GM12891 (cell line): ENCODE data around the gene CPM.
A peak's percentile ranks its signal among the peaks of the same experiment; 100 is the strongest.

Experiments used
- POLR2A ChIP-seq: IDR thresholded peaks from 2 replicates; pipeline ENCODE4 v1.6.1; 2011; ENCODE audit warnings: low read depth, low read length, control low read depth
- TAF1 ChIP-seq: IDR thresholded peaks from 2 replicates; pipeline ENCODE4 v1.6.1; 2011; ENCODE audit warnings: low read depth, low read length, control low read depth

DNA sequence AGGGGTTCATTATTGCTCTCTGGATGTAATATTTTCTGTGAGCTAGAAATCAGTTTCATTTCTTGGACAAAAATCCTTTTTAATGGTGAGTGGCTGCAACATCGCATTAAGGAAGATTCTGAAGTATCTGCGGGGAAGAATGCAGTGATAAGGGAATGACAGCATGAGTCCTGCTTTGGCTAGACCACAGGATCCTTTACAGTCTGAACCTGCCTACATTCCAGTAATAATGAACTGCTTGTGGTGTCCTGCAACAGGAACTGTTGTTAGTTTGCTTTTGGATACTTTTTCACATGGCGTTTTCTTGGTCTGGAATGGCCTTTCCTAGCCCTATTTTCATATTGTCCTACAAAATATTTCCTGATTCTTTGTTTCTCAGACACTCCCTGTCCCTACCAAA, 109.3 kb downstream of the CPM start:
- TF ChIP-seq TAF1, result no peak
- peak; percentile 64; the same call in 1 of the 2 replicates for TF ChIP-seq POLR2A
